A673 (cell line): ENCODE measurements around the gene BTBD18. TPM values are rescaled to one million over a fixed set of nuclear protein-coding genes. Genes with fewer than 3 reads are reported as not detected.

Experiments
- BruUV-seq: library from RNA; stranded (reverse); fragments of 400-500 nt; replicated peaks from 2 replicates; lab custom pipeline; 2021; lab: Mats Ljungman, UMichigan
- CTCF ChIA-PET: fragments of 300-600 bp; sonication (Branson Sonifier 250); formaldehyde crosslinking; loops from one replicate; lab custom pipeline; 2022; ENCODE audit warnings: antibody characterized with exemption; lab: Charles Lee
- POLR2A ChIA-PET: fragments of 300-600 bp; sonication (Branson Sonifier 250); formaldehyde crosslinking; loops from one replicate; lab custom pipeline; 2022; ENCODE audit warnings: antibody characterized with exemption; ENCODE audit not compliant: low non-redundant PET; lab: Charles Lee
- DNase-seq: peaks from one replicate; pipeline ENCODE4 v3.0.0-alpha.2; 2015; ENCODE audit warnings: low spot score
- H3K27ac ChIP-seq: fragments of 200-600 bp; sonication (generic); 2 replicates; pipeline ENCODE4 v1.5.1; 2016; ENCODE audit warnings: mixed run types, low read depth, mild to moderate bottlenecking, mixed read lengths, antibody characterized with exemption, low read length; ENCODE audit not compliant: poor library complexity, severe bottlenecking
- H3K27me3 ChIP-seq: fragments of 200-600 bp; sonication (generic); replicated peaks from 2 replicates; pipeline ENCODE4 v1.6.1; 2017; ENCODE audit warnings: mixed run types, low read depth, mild to moderate bottlenecking, mixed read lengths, antibody characterized with exemption, low read length; ENCODE audit not compliant: insufficient read depth, poor library complexity
- H3K36me3 ChIP-seq: fragments of 200-600 bp; sonication (generic); 2 replicates; pipeline ENCODE4 v1.6.1; 2016; ENCODE audit warnings: mixed run types, mild to moderate bottlenecking, mixed read lengths, antibody characterized with exemption, low read length; ENCODE audit not compliant: insufficient read depth, poor library complexity, severe bottlenecking
- H3K4me1 ChIP-seq: fragments of 200-600 bp; sonication (generic); 2 replicates; pipeline ENCODE4 v1.6.1; 2017; ENCODE audit warnings: mixed run types, mild to moderate bottlenecking, mixed read lengths, antibody characterized with exemption, low read length; ENCODE audit not compliant: insufficient read depth, poor library complexity, severe bottlenecking
- H3K4me3 ChIP-seq: fragments of 200-600 bp; sonication (generic); 2 replicates; pipeline ENCODE4 v1.5.1; 2016; ENCODE audit warnings: low read depth, mixed run types, mild to moderate bottlenecking, mixed read lengths, low read length; ENCODE audit not compliant: poor library complexity, severe bottlenecking
- H3K9me3 ChIP-seq: fragments of 200-600 bp; sonication (generic); 2 replicates; pipeline ENCODE4 v1.6.1; 2016; ENCODE audit warnings: mixed run types, low read depth, mild to moderate bottlenecking, mixed read lengths, antibody characterized with exemption, low read length; ENCODE audit not compliant: poor library complexity, severe bottlenecking
- EZH2 ChIP-seq: fragments of 200-600 bp; sonication (generic); IDR thresholded peaks from 2 replicates; pipeline ENCODE4 v1.6.1; 2017; ENCODE audit warnings: borderline replicate concordance, low read depth, mild to moderate bottlenecking, mixed read lengths, antibody characterized with exemption, low read length; ENCODE audit not compliant: poor library complexity, severe bottlenecking
- intact Hi-C: fragments of 100-400 bp; cut with micrococcal nuclease; formaldehyde crosslinking; loops from one replicate; pipeline ENCODE4 v1.10.0; 2022; ENCODE audit not compliant: unreplicated experiment
- total RNA-seq: library from RNA; stranded (reverse); gene quantifications from 2 replicates; pipeline ENCODE4 v1.2.3, GENCODE V29; 2021
- TF ChIP-seq, protein P1 (sequence below): fragments of 300-800, 200-600 bp; sonication (generic); conservative IDR thresholded peaks from 2 replicates; pipeline ENCODE4 v1.5.1; 2017; ENCODE audit warnings: low read depth, mild to moderate bottlenecking, antibody characterized with exemption, low read length, moderate library complexity, mixed read lengths

The BTBD18 gene
- total RNA-seq, 1 experiment from 2014 or later, result not detected

DNA sequence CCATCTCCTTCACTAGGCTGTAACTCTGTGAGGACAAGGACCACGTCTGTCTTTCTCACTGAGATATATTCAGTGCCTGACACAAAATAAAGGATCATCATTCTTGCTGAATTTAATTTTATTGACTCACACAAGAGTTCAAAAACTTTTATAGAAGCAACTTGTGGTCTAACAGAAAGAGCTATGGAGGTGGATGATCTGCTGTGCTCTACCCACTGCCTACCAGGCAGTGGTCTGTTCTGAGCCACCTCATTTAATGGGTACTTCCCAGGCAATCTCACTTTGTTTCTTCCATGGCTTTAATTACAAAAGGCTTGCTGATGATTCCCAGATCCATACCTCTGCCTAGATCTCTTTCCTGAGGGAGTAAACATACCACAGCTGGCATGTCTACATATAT, 4.7 kb downstream of the BTBD18 start:
- Histone ChIP-seq H3K4me1 (peaks cover 7% of the 10 kb centered on the region), H3K27me3 (no peaks in the 10 kb centered on the region), H3K4me3 (no peak overlapping the region), H3K36me3 (peaks cover 23% of the 10 kb centered on the region), H3K9me3 (no peaks in the 10 kb centered on the region), H3K27ac (no peak overlapping the region)
- CTCF ChIA-PET, result no interaction called here
- intact Hi-C loops, result no loop called here
- no TSS peak for BruUV-seq
- POLR2A ChIA-PET, result no interaction called here
- TF ChIP-seq, protein P1, sequence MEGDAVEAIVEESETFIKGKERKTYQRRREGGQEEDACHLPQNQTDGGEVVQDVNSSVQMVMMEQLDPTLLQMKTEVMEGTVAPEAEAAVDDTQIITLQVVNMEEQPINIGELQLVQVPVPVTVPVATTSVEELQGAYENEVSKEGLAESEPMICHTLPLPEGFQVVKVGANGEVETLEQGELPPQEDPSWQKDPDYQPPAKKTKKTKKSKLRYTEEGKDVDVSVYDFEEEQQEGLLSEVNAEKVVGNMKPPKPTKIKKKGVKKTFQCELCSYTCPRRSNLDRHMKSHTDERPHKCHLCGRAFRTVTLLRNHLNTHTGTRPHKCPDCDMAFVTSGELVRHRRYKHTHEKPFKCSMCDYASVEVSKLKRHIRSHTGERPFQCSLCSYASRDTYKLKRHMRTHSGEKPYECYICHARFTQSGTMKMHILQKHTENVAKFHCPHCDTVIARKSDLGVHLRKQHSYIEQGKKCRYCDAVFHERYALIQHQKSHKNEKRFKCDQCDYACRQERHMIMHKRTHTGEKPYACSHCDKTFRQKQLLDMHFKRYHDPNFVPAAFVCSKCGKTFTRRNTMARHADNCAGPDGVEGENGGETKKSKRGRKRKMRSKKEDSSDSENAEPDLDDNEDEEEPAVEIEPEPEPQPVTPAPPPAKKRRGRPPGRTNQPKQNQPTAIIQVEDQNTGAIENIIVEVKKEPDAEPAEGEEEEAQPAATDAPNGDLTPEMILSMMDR, result no peak
- TF ChIP-seq EZH2, result no peak
- DNase-seq, result no peak

DNA sequence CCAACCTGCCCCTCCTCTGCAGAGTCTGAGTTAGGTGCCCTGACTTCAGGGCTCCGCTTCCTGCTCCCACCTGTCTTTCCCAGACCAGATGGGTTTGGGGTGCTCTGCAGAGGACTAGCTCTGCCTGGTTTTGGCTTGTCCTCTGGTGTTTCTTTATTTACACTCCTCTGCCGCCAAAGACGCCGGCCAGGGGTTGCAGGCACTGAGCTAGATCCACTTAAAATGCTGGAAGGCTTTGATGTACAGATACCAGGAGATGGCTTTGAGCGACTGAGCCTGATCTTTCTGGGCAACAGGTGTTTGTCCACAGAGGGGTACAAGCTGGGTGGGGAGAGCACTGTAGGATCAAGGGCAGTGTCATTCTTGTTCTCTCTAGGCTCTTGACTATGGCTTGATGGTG, 6.4 kb downstream of the BTBD18 start:
- no peaks in the 10 kb centered on the region for H3K9me3 ChIP-seq
- no peak overlapping the region for H3K27ac ChIP-seq
- ChIA-PET CTCF (no interaction called here), POLR2A (interaction anchor here (0.6 kb wide), 1 partner anchor 9 kb away, joined by 3 read pairs; no protein-coding TSS in a partner anchor)
- peaks cover 11% of the 10 kb centered on the region for H3K4me1 ChIP-seq
- peaks cover 26% of the 10 kb centered on the region for H3K36me3 ChIP-seq
- intact Hi-C loops, result no loop called here
- DNase-seq, result no peak
- no peak overlapping the region for H3K4me3 ChIP-seq
- TF ChIP-seq EZH2, result no peak
- TF ChIP-seq, protein P1, result no peak
- H3K27me3 ChIP-seq, result no peaks in the 10 kb centered on the region
- BruUV-seq, result no TSS peak

DNA sequence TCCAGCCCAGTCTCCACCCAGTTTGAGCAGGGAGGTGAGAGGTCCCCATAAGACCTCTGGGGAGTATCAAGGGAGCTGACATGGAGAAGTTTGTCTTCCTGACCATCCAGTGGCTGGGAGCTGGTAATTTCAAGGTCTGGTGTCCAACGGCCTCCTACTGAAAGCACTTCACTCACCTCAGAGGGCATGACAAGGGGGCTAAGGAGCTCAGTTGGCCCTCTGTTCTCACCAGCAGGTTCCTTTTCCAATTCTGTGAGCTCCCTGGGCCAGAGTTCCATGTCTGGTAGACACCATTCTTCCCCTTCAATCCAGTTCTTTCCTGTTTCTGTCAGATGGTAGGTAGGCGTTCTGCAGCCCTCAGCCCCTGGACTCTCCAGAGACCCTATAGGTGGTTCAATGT, 7.3 kb downstream of the BTBD18 start:
- DNase-seq, result no peak
- POLR2A ChIA-PET, result no interaction called here
- BruUV-seq, result no TSS peak
- intact Hi-C loops, result no loop called here
- CTCF ChIA-PET, result no interaction called here
- Histone ChIP-seq H3K27ac (no peak overlapping the region), H3K27me3 (no peaks in the 10 kb centered on the region), H3K9me3 (no peaks in the 10 kb centered on the region), H3K4me3 (no peak overlapping the region), H3K4me1 (peaks cover 11% of the 10 kb centered on the region), H3K36me3 (peaks cover 31% of the 10 kb centered on the region)
- TF ChIP-seq, protein P1, result no peak
- no peak for TF ChIP-seq EZH2
